K562 (cell line): ENCODE data around the gene METTL24. TPM values are rescaled to one million over a fixed set of nuclear protein-coding genes. Genes with fewer than 3 reads are reported as not detected.

Source experiments
- ATAC-seq: fragments of 200-7000 bp; cut with Tn5 transposase; 3 replicates; pipeline ENCODE4 v1.9.1; 2020; ENCODE audit warnings: moderate library complexity
- BruUV-seq: library from RNA; stranded (reverse); fragments of 400-500 nt; replicated peaks from 2 replicates; lab custom pipeline; 2021; lab: Mats Ljungman, UMichigan
- CTCF ChIA-PET: fragments of 300-600 bp; formaldehyde crosslinking; extraction: SDS; loops from one replicate; lab custom pipeline; 2021; ENCODE audit warnings: low intra/inter-chr PET ratio; lab: Yijun Ruan, JAX
- POLR2A ChIA-PET: fragments of 300-600, 350-650 bp; sonication (Branson Sonifier 250); formaldehyde crosslinking; extraction: SDS; loops from one replicate; lab custom pipeline; 2021; ENCODE audit warnings: antibody characterized with exemption, inconsistent platforms; lab: Yijun Ruan, JAX
- DNase-seq, 4 experiments: peaks; one replicate each; pipeline versions ENCODE4 v3.0.0 to v3.0.0-alpha.2; 2011 to 2018; ENCODE audit warnings: low spot score in 3 of 4, mixed read lengths in 3 of 4; ENCODE audit errors: extremely low read depth in 1 of 4
- FAIRE-seq: peaks from 2 replicates; lab custom pipeline; 2011; peaks lifted over from hg19 to GRCh38; lab: Jason Lieb, UNC
- H2AFZ ChIP-seq: 2 replicates; pipeline ENCODE4 v1.6.0; 2011; ENCODE audit warnings: low read depth, low read length, control low read depth, inconsistent platforms
- H3K27ac ChIP-seq: fragments of 200-600 bp; 3 replicates; pipeline ENCODE4 v1.8.0; 2011; ENCODE audit warnings: low read depth, mild to moderate bottlenecking, control low read depth, inconsistent platforms, low read length, moderate library complexity, mixed read lengths; ENCODE audit errors: extremely low read depth
- H3K27me3 ChIP-seq, 2 experiments: fragments of 300-600 bp in 1 of 2; 2 replicates in 1 of 2; 3 replicates in 1 of 2; pipeline versions ENCODE4 v1.6.0 to v1.8.0; 2011; ENCODE audit warnings: inconsistent platforms in 2 of 2, low read length in 2 of 2, mild to moderate bottlenecking in 1 of 2, mixed read lengths in 1 of 2, moderate library complexity in 1 of 2; ENCODE audit not compliant: control insufficient read depth in 2 of 2, insufficient read depth in 2 of 2
- H3K36me3 ChIP-seq: fragments of 300-600 bp; 3 replicates; pipeline ENCODE4 v1.8.0; 2011; ENCODE audit warnings: mild to moderate bottlenecking, low read length, inconsistent platforms; ENCODE audit not compliant: control insufficient read depth, insufficient read depth
- H3K4me1 ChIP-seq, 2 experiments: fragments of 200-600 bp in 1 of 2; replicated peaks in 1 of 2; 2 replicates in 1 of 2; 3 replicates in 1 of 2; pipeline versions ENCODE4 v1.5.1 to v1.8.0; 2011; ENCODE audit warnings: inconsistent platforms in 2 of 2, low read length in 2 of 2, mild to moderate bottlenecking in 1 of 2, mixed read lengths in 1 of 2, moderate library complexity in 1 of 2; ENCODE audit not compliant: control insufficient read depth in 2 of 2, insufficient read depth in 2 of 2
- H3K4me2 ChIP-seq: 2 replicates; pipeline ENCODE4 v1.6.1; 2011; ENCODE audit warnings: low read length, control low read depth, inconsistent platforms, mixed read lengths; ENCODE audit not compliant: insufficient read depth
- H3K4me3 ChIP-seq: fragments of 200-600 bp; sonication (generic), shearing (Covaris generic); 2 replicates; pipeline ENCODE4 v1.5.1; 2016; ENCODE audit warnings: control low read depth, inconsistent platforms
- H3K79me2 ChIP-seq: fragments of 200-600 bp; 3 replicates; pipeline ENCODE4 v1.8.0; 2011; ENCODE audit warnings: low read length, inconsistent platforms; ENCODE audit not compliant: control insufficient read depth, insufficient read depth
- H3K9ac ChIP-seq, 2 experiments: 2 replicates each; pipeline versions ENCODE4 v1.6.0 to v1.6.1; 2011; ENCODE audit warnings: low read depth in 2 of 2, low read length in 2 of 2, control low read depth in 1 of 2, inconsistent platforms in 1 of 2, mild to moderate bottlenecking in 1 of 2, mixed read lengths in 1 of 2; ENCODE audit not compliant: insufficient read depth in 1 of 2
- H3K9me1 ChIP-seq: one replicate; pipeline ENCODE4 v1.6.0; 2011; ENCODE audit warnings: inconsistent platforms, mild to moderate bottlenecking, low read length, moderate library complexity; ENCODE audit not compliant: control insufficient read depth, insufficient read depth
- H3K9me3 ChIP-seq: replicated peaks from 2 replicates; pipeline ENCODE4 v1.5.1; 2011; ENCODE audit warnings: low read depth, low read length, inconsistent platforms; ENCODE audit not compliant: control insufficient read depth, insufficient read depth
- H4K20me1 ChIP-seq: replicated peaks from 2 replicates; pipeline ENCODE4 v1.6.1; 2011; ENCODE audit warnings: low read length, inconsistent platforms, mixed read lengths; ENCODE audit not compliant: control insufficient read depth, insufficient read depth
- NCOR1 ChIP-seq: fragments of 450-650 bp; IDR thresholded peaks from 2 replicates; pipeline ENCODE4 v1.6.1; 2016; ENCODE audit warnings: mild to moderate bottlenecking, moderate library complexity
- RNF2 ChIP-seq: sonication (generic); IDR thresholded peaks from 2 replicates; pipeline ENCODE4 v1.6.1; 2016
- ZBTB33 ChIP-seq: sonication (generic); formaldehyde crosslinking; IDR thresholded peaks from 2 replicates; pipeline ENCODE4 v1.8.1; 2023; ENCODE audit warnings: mild to moderate bottlenecking, missing genetic modification reagents
- ZNF217 ChIP-seq: sonication (generic); formaldehyde crosslinking; IDR thresholded peaks from 2 replicates; pipeline ENCODE4 v1.8.0; 2022; ENCODE audit warnings: mild to moderate bottlenecking, missing genetic modification reagents
- WGBS: fragments of 100-300 bp; shearing (Covaris generic); methylation state at CpG from one replicate; pipeline ENCODE4 v1.1.6; 2016; ENCODE audit warnings: low coverage, mixed read lengths; ENCODE audit not compliant: insufficient coverage; ENCODE audit errors: missing lambda C conversion rate; 5-methylcytosine and 5-hydroxymethylcytosine counted together
- in situ Hi-C: fragments of 300-500 bp; cut with MboI; formaldehyde crosslinking; loops from 4 replicates; pipeline ENCODE4 v1.15.0; 2018; ENCODE audit warnings: inconsistent platforms, mixed read lengths
- intact Hi-C: fragments of 100-400 bp; cut with micrococcal nuclease; formaldehyde crosslinking; loops from 2 replicates; pipeline ENCODE4 v1.14.2; 2022
- polyA plus RNA-seq, 8 experiments: library from polyadenylated mRNA; depleted of rRNA in 4 of 8; stranded (reverse) in 5 of 8; unstranded in 3 of 8; fragments of >200 nt; fragmentation: Nextera tagmentation in 2 of 8; fragmentation: Illumina TruSeq in 1 of 8; extraction: Ambion mirVana in 2 of 8; extraction: Trizol in 1 of 8; gene quantifications; 2 replicates each; pipeline versions ENCODE4 v1.2.1 to v1.2.3, GENCODE V29; 2011 to 2014; ENCODE audit warnings: inconsistent platforms in 1 of 8, missing spikeins in 1 of 8
- total RNA-seq, 7 experiments: library from RNA; depleted of rRNA in 6 of 7; stranded (reverse); fragments of >200 nt in 6 of 7; fragmentation: Illumina TruSeq in 2 of 7; extraction: Trizol in 2 of 7; gene quantifications; 2 replicates each; pipeline versions ENCODE4 v1.2.1 to v1.2.3, GENCODE V29; 2011 to 2021; ENCODE audit warnings: low replicate concordance in 1 of 7

The METTL24 gene
- total and polyA plus RNA-seq, 9 of the 15 experiments (the other 6 are each of a cell fraction or from before 2014, with no cell fraction given), result not detected

DNA sequence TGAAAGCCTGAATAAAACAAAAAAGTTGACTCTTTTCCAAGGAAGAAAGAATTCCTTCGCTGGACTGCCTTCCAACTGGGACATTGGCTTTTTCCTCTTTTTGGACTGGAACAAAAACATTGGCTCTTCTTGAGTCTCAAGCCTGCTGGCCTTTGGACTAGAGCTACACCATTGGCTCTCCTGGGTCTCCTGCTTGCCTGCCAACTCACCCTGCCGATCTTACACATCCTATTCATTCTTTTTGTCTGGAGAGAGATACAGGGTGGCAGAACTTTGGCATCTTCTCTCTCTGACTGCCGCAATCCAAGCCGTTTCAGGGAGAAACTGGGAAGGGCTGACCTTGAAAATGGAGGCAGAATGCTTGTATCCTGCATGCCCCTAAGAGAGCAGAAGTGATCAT, 37.1 kb upstream of the METTL24 start (continued):
- TF ChIP-seq ZBTB33 (CRISPR knock-in tag), result no peak

GRCh38 chr6:110394409-110394808, 36.3 kb upstream of the METTL24 start:
- in situ Hi-C loops (loop anchor here (5.0 to 25.0 kb wide), 4 partner anchors 220 to 857 kb away; partner anchors contain the start of gene WASF1), intact Hi-C loops (loop anchor here (5.0 to 10.0 kb wide), 3 partner anchors 357 to 867 kb away; no protein-coding TSS in a partner anchor)
- H3K27me3 ChIP-seq, result peaks cover 0 to 17% of the 10 kb centered on the region in 2 experiments; a peak in 2 of 5 replicates
- no TSS peak for BruUV-seq
- CTCF ChIA-PET, result interaction anchor here (1.0 kb wide), 1 partner anchor 216 kb away, joined by 3 read pairs; no protein-coding TSS in a partner anchor
- ATAC-seq, result no peak
- DNase-seq, result no peak
- H3K9me3 ChIP-seq, result no peaks in the 10 kb centered on the region
- no peaks in the 10 kb centered on the region for H3K36me3 ChIP-seq
- H3K4me1 ChIP-seq, result peaks cover 3 to 9% of the 10 kb centered on the region in 2 experiments; a peak in 4 of 5 replicates
- H2AFZ ChIP-seq, result no peak overlapping the region
- POLR2A ChIA-PET, result no interaction called here
- TF ChIP-seq NCOR1 (no peak), RNF2 (no peak), ZNF217 (CRISPR knock-in tag) (no peak)
- no peak for FAIRE-seq
- H3K4me3 ChIP-seq, result no peak overlapping the region
- 4% methylated on average over 4 of the region's 4 CpGs for WGBS
- no peak overlapping the region for H3K27ac ChIP-seq
- no peaks in the 10 kb centered on the region for H3K79me2 ChIP-seq
- no peaks in the 10 kb centered on the region for H3K9me1 ChIP-seq
- H3K9ac ChIP-seq, result no peak overlapping the region
- H4K20me1 ChIP-seq, result no peaks in the 10 kb centered on the region
- no peak overlapping the region for H3K4me2 ChIP-seq
